ENCODE measurements around the gene AK5.

AK5 gene

GRCh38 chr1:77465922-77466321 is 184.1 kb downstream of the AK5 start:
- no peak for DNase-seq (ENCODE audit: low spot score)
- TF ChIP-seq CTCF (IDR thresholded peaks at IDR 0.05; ENCODE audit: borderline replicate concordance, control extremely low read depth, extremely low read depth, insufficient read depth, missing control alignments): no peak
- in situ Hi-C loops (cut with MboI; ENCODE audit: low sequenced_read_pairs, unreplicated experiment): no loop called here

DNA sequence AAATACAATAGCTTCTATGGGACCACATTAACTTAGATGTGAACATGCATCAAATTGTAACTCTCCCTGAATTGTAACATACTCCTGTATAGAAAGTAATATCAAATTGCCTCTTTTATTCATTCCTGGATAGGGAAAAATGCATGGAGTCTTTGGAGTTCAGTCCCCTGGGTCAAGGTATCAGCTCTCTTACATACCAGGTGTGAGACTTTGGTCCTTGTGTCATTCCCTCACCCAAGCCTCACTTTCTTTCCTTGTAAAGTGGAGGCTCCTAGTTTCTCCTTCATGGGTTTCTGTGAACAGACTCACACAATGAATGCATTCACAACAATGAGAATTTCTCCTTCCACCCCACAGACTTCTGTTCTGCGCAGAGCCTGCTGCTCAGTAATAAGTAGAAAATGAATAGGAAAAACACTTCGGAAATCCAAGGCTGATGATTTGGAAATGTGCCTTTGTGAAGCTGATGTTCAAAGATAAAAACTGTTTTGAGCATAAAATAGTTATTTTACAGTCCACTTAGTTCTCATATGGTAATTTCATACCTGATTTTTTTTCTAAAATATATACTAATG is 185.3 kb downstream of the AK5 start:
- in situ Hi-C loops (cut with MboI; ENCODE audit: low sequenced_read_pairs, unreplicated experiment): no loop called here
- no peak for TF ChIP-seq CTCF (IDR thresholded peaks at IDR 0.05; ENCODE audit: borderline replicate concordance, control extremely low read depth, extremely low read depth, insufficient read depth, missing control alignments)

GRCh38 chr1:77467741-77468140 is 185.9 kb downstream of the AK5 start:
- no peak for TF ChIP-seq CTCF (IDR thresholded peaks at IDR 0.05; ENCODE audit: borderline replicate concordance, control extremely low read depth, extremely low read depth, insufficient read depth, missing control alignments)
- no peak for DNase-seq (ENCODE audit: low spot score)
- in situ Hi-C loops (cut with MboI; ENCODE audit: low sequenced_read_pairs, unreplicated experiment): no loop called here

More for the DNA sequence above, 185.3 kb downstream of the AK5 start:
- DNase-seq (ENCODE audit: low spot score): no peak

DNA sequence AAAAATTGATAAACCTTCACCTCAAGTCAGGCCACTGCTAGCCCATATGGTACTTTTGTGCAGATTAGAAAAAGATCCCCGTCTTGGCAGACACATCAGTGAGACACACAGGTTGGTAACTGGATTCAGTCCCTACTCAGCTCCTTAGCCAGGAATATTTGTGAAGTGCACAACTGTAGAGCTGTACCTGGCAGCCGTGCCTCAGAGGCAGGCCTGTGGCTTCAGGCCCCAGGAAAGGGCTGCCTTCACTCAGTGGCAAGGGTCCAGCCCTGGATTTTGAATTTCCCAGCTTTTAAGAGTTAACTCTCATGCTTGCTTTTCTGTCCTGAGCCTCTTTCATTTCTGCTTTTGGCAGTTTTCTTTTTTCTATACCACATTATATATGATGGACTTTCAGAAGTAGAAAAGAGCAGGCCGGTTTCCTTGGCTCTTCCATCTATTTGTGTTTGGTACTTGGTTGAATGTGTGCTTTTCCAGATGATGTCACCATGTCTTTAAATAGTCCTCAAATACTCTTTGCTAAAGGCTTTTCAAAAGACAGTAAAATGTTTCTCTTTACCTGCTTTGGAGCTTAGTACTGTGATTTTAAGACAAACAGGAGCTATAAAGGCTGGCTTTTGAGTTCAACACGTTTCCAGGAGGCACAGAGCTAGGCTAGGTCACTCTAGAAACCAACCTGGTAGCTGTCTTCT is 186.6 kb downstream of the AK5 start:
- no peak for TF ChIP-seq CTCF (IDR thresholded peaks at IDR 0.05; ENCODE audit: borderline replicate concordance, control extremely low read depth, extremely low read depth, insufficient read depth, missing control alignments)
- DNase-seq (ENCODE audit: low spot score): no peak
- in situ Hi-C loops (cut with MboI; ENCODE audit: low sequenced_read_pairs, unreplicated experiment): no loop called here

DNA sequence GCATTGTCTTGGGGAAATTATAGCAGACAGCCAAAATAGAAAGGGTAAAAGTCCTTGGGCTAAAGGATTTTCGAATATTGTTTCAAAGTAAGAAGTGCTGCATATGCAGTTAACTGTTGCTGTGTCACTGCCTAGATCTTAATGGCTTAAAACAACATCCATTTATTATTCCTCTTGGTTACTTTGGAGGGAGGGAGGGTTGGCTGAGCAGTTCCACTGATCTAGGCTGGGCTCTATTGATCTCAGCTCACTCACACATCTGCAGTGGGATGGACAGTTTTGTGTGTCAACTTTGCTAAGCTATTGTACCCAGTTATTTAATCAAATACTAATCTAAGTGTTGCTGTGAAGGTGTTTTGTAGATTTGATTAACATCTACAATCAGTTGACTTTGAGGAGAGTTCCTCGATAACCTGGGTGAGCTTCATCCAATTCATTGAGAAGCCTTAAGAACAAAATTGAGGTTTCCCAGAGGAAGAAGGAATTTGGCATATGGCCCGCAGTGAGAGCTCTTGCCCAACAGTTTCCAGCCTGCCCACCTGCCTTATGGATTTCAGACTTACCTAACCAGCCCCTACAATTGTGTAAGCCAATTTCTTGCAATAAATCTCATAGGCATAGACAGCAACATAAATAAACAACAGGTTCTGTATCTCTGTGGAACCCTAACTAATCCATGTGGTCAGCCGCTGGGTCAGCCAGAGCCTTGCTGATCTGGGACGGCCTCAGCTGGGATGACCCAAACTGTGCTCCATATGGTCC is 187.3 kb downstream of the AK5 start:
- TF ChIP-seq CTCF (IDR thresholded peaks at IDR 0.05; ENCODE audit: borderline replicate concordance, control extremely low read depth, extremely low read depth, insufficient read depth, missing control alignments): no peak
- no peak for DNase-seq (ENCODE audit: low spot score)
- in situ Hi-C loops (cut with MboI; ENCODE audit: low sequenced_read_pairs, unreplicated experiment): no loop called here

- in situ Hi-C loops (cut with MboI; ENCODE audit: low sequenced_read_pairs, unreplicated experiment): no loop called here
- TF ChIP-seq CTCF (IDR thresholded peaks at IDR 0.05; ENCODE audit: borderline replicate concordance, control extremely low read depth, extremely low read depth, insufficient read depth, missing control alignments): no peak
- no peak for DNase-seq (ENCODE audit: low spot score)
Observed at GRCh38 chr1:77471691-77472090, 189.9 kb downstream of the AK5 start.

Data from GM13976 (cell line).